GM19025 (cell line): ENCODE measurements around the gene ASB13.

Experiments used
- ATAC-seq: cut with Tn5 transposase; IDR thresholded peaks from one replicate; pipeline ENCODE4 v1.9.1; 2021; ENCODE audit warnings: mild to moderate bottlenecking, low read depth, moderate library complexity; ENCODE audit not compliant: unreplicated experiment

Gene ASB13

GRCh38 chr10:5609952-5610616, 56.3 kb downstream of the ASB13 start:
- ATAC-seq: no peak

- ATAC-seq: no peak
Measured at GRCh38 chr10:5608608-5609220, 57.7 kb downstream of the ASB13 start.

GRCh38 chr10:5607594-5607993, 58.8 kb downstream of the ASB13 start:
- ATAC-seq: no peak

GRCh38 chr10:5606864-5607263, 59.5 kb downstream of the ASB13 start:
- ATAC-seq: no peak

- ATAC-seq: no peak
Measured at GRCh38 chr10:5606321-5606720, 60.1 kb downstream of the ASB13 start.

- ATAC-seq: no peak
Measured at GRCh38 chr10:5604961-5605360, 61.4 kb downstream of the ASB13 start.

GRCh38 chr10:5604236-5604925, 62.0 kb downstream of the ASB13 start:
- no peak for ATAC-seq

- ATAC-seq: no peak
Measured at GRCh38 chr10:5603848-5604170, 62.6 kb downstream of the ASB13 start.

GRCh38 chr10:5603091-5603847, 63.1 kb downstream of the ASB13 start:
- ATAC-seq: no peak

GRCh38 chr10:5601826-5602495, 64.4 kb downstream of the ASB13 start:
- no peak for ATAC-seq

GRCh38 chr10:5600908-5601307, 65.5 kb downstream of the ASB13 start:
- no peak for ATAC-seq

- no peak for ATAC-seq
Measured at GRCh38 chr10:5599613-5600520, 66.5 kb downstream of the ASB13 start.

GRCh38 chr10:5598085-5598690, 68.2 kb downstream of the ASB13 start:
- ATAC-seq: no peak

GRCh38 chr10:5596611-5597341, 69.6 kb downstream of the ASB13 start:
- no peak for ATAC-seq

- ATAC-seq: no peak
Measured at GRCh38 chr10:5595994-5596471, 70.4 kb downstream of the ASB13 start.

GRCh38 chr10:5595591-5595990, 70.8 kb downstream of the ASB13 start:
- no peak for ATAC-seq

GRCh38 chr10:5595095-5595494, 71.3 kb downstream of the ASB13 start:
- ATAC-seq: no peak

GRCh38 chr10:5594271-5595049, 71.9 kb downstream of the ASB13 start:
- no peak for ATAC-seq
